Suprapubic skin (tissue), 3 donors: ENCODE results near the gene EVI2B.

Experiments used
- POLR2A ChIP-seq, 2 donors: fragments of 450-650 bp; IDR thresholded peaks; one replicate each; pipeline ENCODE4 v1.6.1; 2017; ENCODE audit warnings: antibody characterized with exemption in 2 of 2, mild to moderate bottlenecking in 2 of 2, moderate library complexity in 2 of 2
- TF ChIP-seq, protein P1 (sequence below), 2 donors: fragments of 200-600 bp in 1 of 2; fragments of 450-650 bp in 1 of 2; sonication (generic) in 1 of 2; IDR thresholded peaks; one replicate each; pipeline ENCODE4 v1.5.1; 2016 to 2019; ENCODE audit warnings: antibody characterized with exemption in 2 of 2, mild to moderate bottlenecking in 1 of 2, moderate library complexity in 1 of 2

DNA sequence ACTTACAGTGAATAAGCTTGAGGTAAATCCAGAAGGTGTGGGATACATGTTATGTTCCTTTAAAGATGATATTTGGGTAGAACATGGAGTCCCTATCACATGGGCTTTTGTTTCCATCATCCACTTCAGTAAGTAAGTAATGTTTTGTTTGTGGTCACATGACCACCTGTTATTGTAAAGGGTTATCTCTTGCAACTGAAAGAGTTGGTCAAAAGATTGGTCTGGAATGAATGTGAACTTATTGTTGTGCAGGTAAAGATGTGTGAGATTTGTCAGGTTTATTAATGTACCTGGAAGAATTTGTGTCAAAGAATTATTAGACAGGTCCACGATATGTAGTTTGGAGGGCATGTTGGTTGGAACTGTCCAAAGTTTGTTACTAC, 18.4 kb downstream of the EVI2B start:
- TF ChIP-seq, protein P1, sequence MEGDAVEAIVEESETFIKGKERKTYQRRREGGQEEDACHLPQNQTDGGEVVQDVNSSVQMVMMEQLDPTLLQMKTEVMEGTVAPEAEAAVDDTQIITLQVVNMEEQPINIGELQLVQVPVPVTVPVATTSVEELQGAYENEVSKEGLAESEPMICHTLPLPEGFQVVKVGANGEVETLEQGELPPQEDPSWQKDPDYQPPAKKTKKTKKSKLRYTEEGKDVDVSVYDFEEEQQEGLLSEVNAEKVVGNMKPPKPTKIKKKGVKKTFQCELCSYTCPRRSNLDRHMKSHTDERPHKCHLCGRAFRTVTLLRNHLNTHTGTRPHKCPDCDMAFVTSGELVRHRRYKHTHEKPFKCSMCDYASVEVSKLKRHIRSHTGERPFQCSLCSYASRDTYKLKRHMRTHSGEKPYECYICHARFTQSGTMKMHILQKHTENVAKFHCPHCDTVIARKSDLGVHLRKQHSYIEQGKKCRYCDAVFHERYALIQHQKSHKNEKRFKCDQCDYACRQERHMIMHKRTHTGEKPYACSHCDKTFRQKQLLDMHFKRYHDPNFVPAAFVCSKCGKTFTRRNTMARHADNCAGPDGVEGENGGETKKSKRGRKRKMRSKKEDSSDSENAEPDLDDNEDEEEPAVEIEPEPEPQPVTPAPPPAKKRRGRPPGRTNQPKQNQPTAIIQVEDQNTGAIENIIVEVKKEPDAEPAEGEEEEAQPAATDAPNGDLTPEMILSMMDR (IDR thresholded peaks at IDR 0.05) = no peak
- TF ChIP-seq POLR2A (IDR thresholded peaks at IDR 0.05) = no peak
